ES-I3 (cell line): ENCODE measurements around the gene CDK17.

Experiments
- H3K36me3 ChIP-seq: 2 replicates; pipeline ENCODE4 v1.6.1; 2013; ENCODE audit warnings: mild to moderate bottlenecking, low read length, control low read depth, moderate library complexity; ENCODE audit not compliant: insufficient read depth
- H3K4me1 ChIP-seq: 2 replicates; pipeline ENCODE4 v1.6.1; 2013; ENCODE audit warnings: mild to moderate bottlenecking, control low read depth, low read length; ENCODE audit not compliant: insufficient read depth
- H3K9ac ChIP-seq: 2 replicates; pipeline ENCODE4 v1.6.1; 2013; ENCODE audit warnings: low read depth, mild to moderate bottlenecking, low read length, moderate library complexity
- H3K9me3 ChIP-seq: 2 replicates; pipeline ENCODE4 v1.6.1; 2013; ENCODE audit warnings: mild to moderate bottlenecking, low read length, moderate library complexity; ENCODE audit not compliant: control insufficient read depth, insufficient read depth

Gene CDK17

GRCh38 chr12:96257550-96258103 is 142.6 kb downstream of the CDK17 start:
- peaks cover 6% of the 10 kb centered on the region for H3K4me1 ChIP-seq
- H3K9me3 ChIP-seq: no peaks in the 10 kb centered on the region
- no peaks in the 10 kb centered on the region for H3K36me3 ChIP-seq
- no peak overlapping the region for H3K9ac ChIP-seq

- peaks cover 2% of the 10 kb centered on the region; the same call in 1 of the 2 replicates for H3K36me3 ChIP-seq
- no peaks in the 10 kb centered on the region for H3K9me3 ChIP-seq
- no peak overlapping the region for H3K9ac ChIP-seq
- peaks cover 6% of the 10 kb centered on the region for H3K4me1 ChIP-seq
These were observed 143.4 kb downstream of the CDK17 start for GRCh38 chr12:96256672-96257361.

GRCh38 chr12:96255077-96255476 is 145.2 kb downstream of the CDK17 start:
- H3K36me3 ChIP-seq: peaks cover 2% of the 10 kb centered on the region; the same call in 1 of the 2 replicates
- peaks cover 6% of the 10 kb centered on the region for H3K4me1 ChIP-seq
- H3K9ac ChIP-seq: no peak overlapping the region
- no peaks in the 10 kb centered on the region for H3K9me3 ChIP-seq

GRCh38 chr12:96250119-96250685 is 150.0 kb downstream of the CDK17 start:
- H3K4me1 ChIP-seq: no peaks in the 10 kb centered on the region; the same call in 1 of the 2 replicates
- H3K36me3 ChIP-seq: peaks cover 2% of the 10 kb centered on the region; the same call in 1 of the 2 replicates
- no peaks in the 10 kb centered on the region for H3K9me3 ChIP-seq
- no peak overlapping the region for H3K9ac ChIP-seq

GRCh38 chr12:96249196-96250118 is 150.8 kb downstream of the CDK17 start:
- H3K9ac ChIP-seq: no peak overlapping the region
- H3K36me3 ChIP-seq: peaks cover 2% of the 10 kb centered on the region; the same call in 1 of the 2 replicates
- H3K4me1 ChIP-seq: no peaks in the 10 kb centered on the region
- H3K9me3 ChIP-seq: no peaks in the 10 kb centered on the region

- Histone ChIP-seq H3K9ac (no peak overlapping the region), H3K4me1 (no peaks in the 10 kb centered on the region), H3K9me3 (no peaks in the 10 kb centered on the region), H3K36me3 (peaks cover 2% of the 10 kb centered on the region; the same call in 1 of the 2 replicates)
These were observed 151.9 kb downstream of the CDK17 start for GRCh38 chr12:96248136-96248931.

- Histone ChIP-seq H3K9ac (no peak overlapping the region), H3K9me3 (no peaks in the 10 kb centered on the region), H3K4me1 (no peaks in the 10 kb centered on the region), H3K36me3 (peaks cover 2% of the 10 kb centered on the region; the same call in 1 of the 2 replicates)
These were observed 152.7 kb downstream of the CDK17 start for GRCh38 chr12:96247563-96247962.

- Histone ChIP-seq H3K9me3 (no peaks in the 10 kb centered on the region), H3K4me1 (no peaks in the 10 kb centered on the region), H3K9ac (no peak overlapping the region), H3K36me3 (peaks cover 1% of the 10 kb centered on the region; the same call in 1 of the 2 replicates)
These were observed 153.2 kb downstream of the CDK17 start for GRCh38 chr12:96246926-96247505.

- Histone ChIP-seq H3K9me3 (no peaks in the 10 kb centered on the region), H3K9ac (no peak overlapping the region), H3K4me1 (no peaks in the 10 kb centered on the region), H3K36me3 (no peaks in the 10 kb centered on the region; the same call in 1 of the 2 replicates)
These were observed 155.4 kb downstream of the CDK17 start for GRCh38 chr12:96244826-96245225.

- Histone ChIP-seq H3K9me3 (no peaks in the 10 kb centered on the region), H3K9ac (no peak overlapping the region)
These were observed 157.6 kb downstream of the CDK17 start for GRCh38 chr12:96242597-96242996.

GRCh38 chr12:96241846-96242256 is 158.4 kb downstream of the CDK17 start:
- Histone ChIP-seq H3K9ac (no peak overlapping the region), H3K36me3 (no peaks in the 10 kb centered on the region; the same call in 1 of the 2 replicates)

More at GRCh38 chr12:96242597-96242996, 157.6 kb downstream of the CDK17 start:
- Histone ChIP-seq H3K36me3 (no peaks in the 10 kb centered on the region), H3K4me1 (no peaks in the 10 kb centered on the region)

GRCh38 chr12:96241431-96241830 is 158.8 kb downstream of the CDK17 start:
- H3K9me3 ChIP-seq: no peaks in the 10 kb centered on the region
- no peak overlapping the region for H3K9ac ChIP-seq
- H3K36me3 ChIP-seq: no peaks in the 10 kb centered on the region; the same call in 1 of the 2 replicates
- H3K4me1 ChIP-seq: no peaks in the 10 kb centered on the region

More at GRCh38 chr12:96241846-96242256, 158.4 kb downstream of the CDK17 start:
- no peaks in the 10 kb centered on the region for H3K4me1 ChIP-seq
- H3K9me3 ChIP-seq: no peaks in the 10 kb centered on the region

- Histone ChIP-seq H3K9ac (no peak overlapping the region), H3K36me3 (no peaks in the 10 kb centered on the region; the same call in 1 of the 2 replicates), H3K4me1 (no peaks in the 10 kb centered on the region), H3K9me3 (no peaks in the 10 kb centered on the region)
These were observed 159.6 kb downstream of the CDK17 start for GRCh38 chr12:96240656-96241055.
